H1 (cell line): ENCODE results near the gene ANK2. TPM values are rescaled to one million over a fixed set of nuclear protein-coding genes. Genes with fewer than 3 reads are reported as not detected.
A peak's percentile ranks its signal among the peaks of the same experiment; 100 is the strongest.

Experiments
- CTCF ChIA-PET: fragments of 300-600 bp; sonication (Branson Sonifier 250); formaldehyde crosslinking; loops from one replicate; lab custom pipeline; 2021; ENCODE audit not compliant: partially characterized antibody; lab: Charles Lee
- POLR2A ChIA-PET: fragments of 300-600 bp; sonication (Branson Sonifier 250); formaldehyde crosslinking; loops from one replicate; lab custom pipeline; 2021; ENCODE audit warnings: inconsistent platforms; ENCODE audit not compliant: partially characterized antibody; lab: Charles Lee
- DNase-seq, 2 experiments: peaks; one replicate each; pipeline versions ENCODE4 v3.0.0 to v3.0.0-alpha.2; 2010 to 2022; ENCODE audit warnings: low spot score in 2 of 2, low read depth in 1 of 2, mixed read lengths in 1 of 2
- FAIRE-seq: peaks from 2 replicates; lab custom pipeline; 2011; peaks lifted over from hg19 to GRCh38; lab: Jason Lieb, UNC
- H2AFZ ChIP-seq: 2 replicates; pipeline ENCODE4 v1.8.1; 2012; ENCODE audit warnings: low read length, inconsistent platforms
- H2AK5ac ChIP-seq: 2 replicates; pipeline ENCODE4 v1.6.1; 2013; ENCODE audit warnings: low read depth, low read length
- H2BK120ac ChIP-seq: replicated peaks from 2 replicates; pipeline ENCODE3; 2013; ENCODE audit warnings: low read depth, low read length, inconsistent platforms
- H2BK12ac ChIP-seq: 2 replicates; pipeline ENCODE4 v1.6.1; 2013; ENCODE audit warnings: low read depth, low read length
- H2BK15ac ChIP-seq: 2 replicates; pipeline ENCODE4 v1.6.1; 2013; ENCODE audit warnings: low read length
- H2BK20ac ChIP-seq: 2 replicates; pipeline ENCODE4 v1.6.1; 2013; ENCODE audit warnings: low read length
- H2BK5ac ChIP-seq: 2 replicates; pipeline ENCODE4 v1.6.1; 2013; ENCODE audit warnings: low read depth, low read length
- H3K14ac ChIP-seq: 2 replicates; pipeline ENCODE4 v1.6.1; 2013; ENCODE audit warnings: inconsistent platforms; ENCODE audit not compliant: insufficient read length
- H3K18ac ChIP-seq: 2 replicates; pipeline ENCODE4 v1.6.1; 2013; ENCODE audit warnings: low read length; ENCODE audit errors: extremely low read depth
- H3K23ac ChIP-seq: 2 replicates; pipeline ENCODE4 v1.6.1; 2013; ENCODE audit warnings: inconsistent platforms; ENCODE audit not compliant: insufficient read length
- H3K23me2 ChIP-seq: 2 replicates; pipeline ENCODE4 v1.6.1; 2013; ENCODE audit warnings: low read depth, low read length
- H3K27ac ChIP-seq: 2 replicates; pipeline ENCODE4 v1.6.1; 2011; ENCODE audit warnings: low read depth, low read length, inconsistent platforms
- H3K27me3 ChIP-seq, 4 experiments: replicated peaks in 1 of 4; 1 replicate in 1 of 4; 2 replicates in 3 of 4; pipeline versions ENCODE4 v1.6.1 to v1.8.1; 2011 to 2013; ENCODE audit warnings: low read length in 3 of 4, mild to moderate bottlenecking in 3 of 4, inconsistent platforms in 2 of 4, mixed read lengths in 2 of 4, moderate library complexity in 1 of 4; ENCODE audit not compliant: control insufficient read depth in 3 of 4, insufficient read depth in 3 of 4; ENCODE audit errors: extremely low read depth in 1 of 4
- H3K36me3 ChIP-seq, 4 experiments: 2 replicates each; pipeline versions ENCODE4 v1.6.1 to v1.8.1; 2011 to 2013; ENCODE audit warnings: mild to moderate bottlenecking in 4 of 4, low read length in 3 of 4, moderate library complexity in 2 of 4, control low read depth in 1 of 4, inconsistent platforms in 1 of 4; ENCODE audit not compliant: insufficient read depth in 4 of 4, control insufficient read depth in 2 of 4
- H3K4ac ChIP-seq: replicated peaks from 2 replicates; pipeline ENCODE3; 2013; ENCODE audit warnings: low read length, low read depth, mixed read lengths, inconsistent platforms; ENCODE audit not compliant: insufficient read length
- H3K4me1 ChIP-seq, 4 experiments: replicated peaks in 1 of 4; 1 replicate in 1 of 4; 2 replicates in 3 of 4; pipeline versions ENCODE4 v1.6.1 to v1.8.1; 2011 to 2013; ENCODE audit warnings: low read length in 3 of 4, inconsistent platforms in 2 of 4, mixed read lengths in 1 of 4; ENCODE audit not compliant: insufficient read depth in 4 of 4, control insufficient read depth in 3 of 4
- H3K4me2 ChIP-seq, 2 experiments: 2 replicates each; pipeline versions ENCODE4 v1.6.1 to v1.8.1; 2011 to 2013; ENCODE audit warnings: low read depth in 2 of 2, low read length in 2 of 2, control low read depth in 1 of 2, inconsistent platforms in 1 of 2, mild to moderate bottlenecking in 1 of 2; ENCODE audit not compliant: insufficient read depth in 1 of 2
- H3K4me3 ChIP-seq, 4 experiments: fragments of 200-600, 300-600 bp in 1 of 4; sonication (generic), shearing (Covaris generic), sonication (Bioruptor Twin) in 1 of 4; 2 replicates each; pipeline versions ENCODE4 v1.5.1 to v1.8.1; 2011 to 2016; ENCODE audit warnings: low read length in 4 of 4, low read depth in 3 of 4, control low read depth in 2 of 4, inconsistent platforms in 2 of 4, mild to moderate bottlenecking in 2 of 4, mixed read lengths in 1 of 4, moderate library complexity in 1 of 4; ENCODE audit not compliant: insufficient read depth in 2 of 4; ENCODE audit errors: extremely low read depth in 1 of 4
- H3K56ac ChIP-seq: replicated peaks from 2 replicates; pipeline ENCODE3; 2013; ENCODE audit warnings: low read depth, mild to moderate bottlenecking, mixed read lengths, low read length, inconsistent platforms; ENCODE audit not compliant: insufficient read length
- H3K79me1 ChIP-seq: 2 replicates; pipeline ENCODE4 v1.6.1; 2013; ENCODE audit warnings: low read depth, low read length, control low read depth
- H3K79me2 ChIP-seq, 2 experiments: 2 replicates each; pipeline versions ENCODE4 v1.6.1 to v1.8.1; 2012 to 2013; ENCODE audit warnings: low read length in 2 of 2, mild to moderate bottlenecking in 2 of 2, inconsistent platforms in 1 of 2; ENCODE audit not compliant: insufficient read depth in 2 of 2, control insufficient read depth in 1 of 2
- H3K9ac ChIP-seq, 4 experiments: replicated peaks in 1 of 4; 1 replicate in 1 of 4; 2 replicates in 3 of 4; pipeline versions ENCODE4 v1.6.1 to v1.8.1; 2011 to 2013; ENCODE audit warnings: low read depth in 3 of 4, low read length in 3 of 4, control low read depth in 2 of 4, mild to moderate bottlenecking in 2 of 4, moderate library complexity in 2 of 4, inconsistent platforms in 1 of 4; ENCODE audit errors: extremely low read depth in 1 of 4
- H3K9me3 ChIP-seq, 2 experiments: 2 replicates each; pipeline versions ENCODE4 v1.6.1 to v1.8.1; 2012 to 2013; ENCODE audit warnings: mild to moderate bottlenecking in 2 of 2, moderate library complexity in 2 of 2, control low read depth in 1 of 2, inconsistent platforms in 1 of 2, low read depth in 1 of 2, low read length in 1 of 2, mixed read lengths in 1 of 2; ENCODE audit not compliant: insufficient read depth in 2 of 2
- H4K20me1 ChIP-seq, 2 experiments: replicated peaks in 1 of 2; 2 replicates each; pipeline versions ENCODE3 to v1.8.1; 2011 to 2013; ENCODE audit warnings: inconsistent platforms in 2 of 2, low read length in 2 of 2, mild to moderate bottlenecking in 1 of 2; ENCODE audit not compliant: insufficient read depth in 2 of 2, control insufficient read depth in 1 of 2
- H4K5ac ChIP-seq: 2 replicates; pipeline ENCODE4 v1.6.1; 2013; ENCODE audit warnings: low read length, low read depth, mixed read lengths, inconsistent platforms; ENCODE audit not compliant: insufficient read length
- H4K8ac ChIP-seq: 2 replicates; pipeline ENCODE4 v1.8.0; 2013; ENCODE audit warnings: mild to moderate bottlenecking, moderate library complexity, low read length, inconsistent platforms; ENCODE audit not compliant: insufficient read depth; ENCODE audit errors: extremely low read depth
- H4K91ac ChIP-seq: replicated peaks from 2 replicates; pipeline ENCODE3; 2013; ENCODE audit warnings: low read length, mixed read lengths, inconsistent platforms; ENCODE audit not compliant: insufficient read length
- NANOG ChIP-seq: IDR thresholded peaks from 2 replicates; pipeline ENCODE4 v1.6.1; 2011; ENCODE audit warnings: low read length, low read depth, mild to moderate bottlenecking, inconsistent platforms; ENCODE audit not compliant: insufficient read depth, poor library complexity, severe bottlenecking
- SIRT6 ChIP-seq: IDR thresholded peaks from one replicate; pipeline ENCODE4 v1.7.1; 2012; ENCODE audit warnings: low read length, inconsistent platforms
- TCF12 ChIP-seq: IDR thresholded peaks from 2 replicates; pipeline ENCODE4 v1.6.1; 2011; ENCODE audit warnings: low read depth, mild to moderate bottlenecking, low read length
- polyA plus RNA-seq, 7 experiments: library from polyadenylated mRNA; depleted of rRNA in 3 of 7; stranded (reverse) in 5 of 7; unstranded in 2 of 7; fragments of >200 nt in 5 of 7; fragments of 200-250 nt in 2 of 7; gene quantifications; 1 replicate in 5 of 7; 2 replicates in 1 of 7; 4 replicates in 1 of 7; pipeline versions ENCODE4 v1.2.1 to v1.2.3, GENCODE V29; 2011 to 2013; ENCODE audit warnings: missing spikeins in 2 of 7, mixed read lengths in 2 of 7
- total RNA-seq: library from RNA; stranded (reverse); fragmentation: NEBNext Ultra II Directional; extraction: Animal tissue kit (Norgen Biotek cat#: 25700); gene quantifications from 2 replicates; pipeline ENCODE4 v1.2.1, GENCODE V29; 2021

ANK2 gene
- total and polyA plus RNA-seq, 2 of the 8 experiments (the other 6 are each of a cell fraction or from before 2014, with no cell fraction given), result 14.2 to 35.1 TPM

- H4K5ac ChIP-seq, result no peak overlapping the region
- no peaks in the 10 kb centered on the region for H3K79me1 ChIP-seq
- no peak overlapping the region for H3K27ac ChIP-seq
- no peak overlapping the region for H3K14ac ChIP-seq
- H3K4me2 ChIP-seq, result no peak overlapping the region
- H2BK20ac ChIP-seq, result no peak overlapping the region
- no peak overlapping the region for H2AK5ac ChIP-seq
- H3K4me3 ChIP-seq, result no peak overlapping the region
- no peak overlapping the region for H4K8ac ChIP-seq
- no peaks in the 10 kb centered on the region for H4K20me1 ChIP-seq
- H3K23ac ChIP-seq, result no peak overlapping the region
- H3K36me3 ChIP-seq, result no peaks in the 10 kb centered on the region
- H2BK5ac ChIP-seq, result no peak overlapping the region
- no peak overlapping the region; the same call in 1 of the 2 replicates for H2BK15ac ChIP-seq
- H3K23me2 ChIP-seq, result no peaks in the 10 kb centered on the region
- DNase-seq, result no peak
- H3K9me3 ChIP-seq, result no peaks in the 10 kb centered on the region
- H3K4me1 ChIP-seq, result peaks cover 1 to 15% (median 6%) of the 10 kb centered on the region in 4 experiments; a peak in 4 of 7 replicates
- H3K79me2 ChIP-seq, result no peaks in the 10 kb centered on the region; a peak in 1 of 4 replicates
- H3K9ac ChIP-seq, result no peak overlapping the region
- no peak overlapping the region for H2AFZ ChIP-seq
- no peak overlapping the region; the same call in 1 of the 2 replicates for H3K18ac ChIP-seq
- no peak overlapping the region for H2BK120ac ChIP-seq
- no peak for TF ChIP-seq SIRT6
- TF ChIP-seq NANOG, result peak; percentile 69
- TF ChIP-seq TCF12, result 0 out of 2 replicates have a peak, but pooled peaks have one; percentile 19
- FAIRE-seq, result peak; percentile 74
- ChIA-PET POLR2A (interaction anchor here (1.8 kb wide), 2 partner anchors 10 to 11 kb away, joined by 4 read pairs; partner anchors contain the start of gene ANK2), CTCF (interaction anchor here (0.6 to 1.8 kb wide), 2 partner anchors 77 to 109 kb away, joined by 3 read pairs; no protein-coding TSS in a partner anchor)
- no peak overlapping the region for H2BK12ac ChIP-seq
- H3K56ac ChIP-seq, result no peak overlapping the region
- H3K27me3 ChIP-seq, result no peaks in the 10 kb centered on the region
- H4K91ac ChIP-seq, result no peak overlapping the region
- H3K4ac ChIP-seq, result no peak overlapping the region
Measured at GRCh38 chr4:113060853-113061252, 11.4 kb downstream of the ANK2 start.
